HEK293 (cell line): ENCODE results near the gene ACSM5.

Source experiments
- TCF7L2 ChIP-seq: IDR thresholded peaks from 2 replicates; pipeline ENCODE4 v1.6.1; 2011; ENCODE audit warnings: low read depth, mild to moderate bottlenecking, inconsistent platforms, low read length, moderate library complexity, borderline replicate concordance
- WT1 ChIP-seq: fragments of 450-650 bp; formaldehyde crosslinking; IDR thresholded peaks from 2 replicates; pipeline ENCODE4 v1.5.1; 2016; ENCODE audit warnings: missing biosample characterization, missing genetic modification characterization
- ZBTB17 ChIP-seq: fragments of 450-650 bp; formaldehyde crosslinking; IDR thresholded peaks from 2 replicates; pipeline ENCODE4 v1.5.1; 2016; ENCODE audit warnings: missing biosample characterization, missing genetic modification characterization
- ZBTB7A ChIP-seq: fragments of 450-650 bp; formaldehyde crosslinking; IDR thresholded peaks from 2 replicates; pipeline ENCODE4 v1.5.1; 2016; ENCODE audit warnings: low read depth, missing biosample characterization, missing genetic modification characterization
- ZNF433 ChIP-seq: fragments of 450-650 bp; formaldehyde crosslinking; IDR thresholded peaks from 2 replicates; pipeline ENCODE4 v1.5.1; 2016; ENCODE audit warnings: missing biosample characterization, missing genetic modification characterization, low read depth
- ZNF621 ChIP-seq: fragments of 450-650 bp; formaldehyde crosslinking; IDR thresholded peaks from 2 replicates; pipeline ENCODE4 v1.5.1; 2017; ENCODE audit warnings: missing biosample characterization, missing genetic modification characterization
- ZSCAN30 ChIP-seq: fragments of 450-650 bp; IDR thresholded peaks from 2 replicates; pipeline ENCODE4 v1.5.1; 2018; ENCODE audit warnings: missing biosample characterization, mild to moderate bottlenecking, missing genetic modification characterization, moderate library complexity
- TF ChIP-seq, protein P1 (sequence below): fragments of 450-650 bp; formaldehyde crosslinking; IDR thresholded peaks from 2 replicates; pipeline ENCODE4 v1.5.1; 2016; ENCODE audit warnings: missing biosample characterization, missing genetic modification characterization
- TF ChIP-seq, protein P2 (sequence below): fragments of 450-650 bp; formaldehyde crosslinking; IDR thresholded peaks from 2 replicates; pipeline ENCODE4 v1.5.1; 2016; ENCODE audit warnings: missing biosample characterization, missing genetic modification characterization
- TF ChIP-seq, protein P3 (sequence below): fragments of 450-650 bp; formaldehyde crosslinking; IDR thresholded peaks from 2 replicates; pipeline ENCODE4 v1.5.1; 2016; ENCODE audit warnings: missing biosample characterization, missing genetic modification characterization
- TF ChIP-seq, protein P4 (sequence below): fragments of 450-650 bp; formaldehyde crosslinking; IDR thresholded peaks from 2 replicates; pipeline ENCODE4 v1.5.1; 2016; ENCODE audit warnings: missing biosample characterization, missing genetic modification characterization
- TF ChIP-seq, protein P5 (sequence below): fragments of 450-650 bp; formaldehyde crosslinking; IDR thresholded peaks from 2 replicates; pipeline ENCODE4 v1.5.1; 2016; ENCODE audit warnings: missing biosample characterization, missing genetic modification characterization

DNA sequence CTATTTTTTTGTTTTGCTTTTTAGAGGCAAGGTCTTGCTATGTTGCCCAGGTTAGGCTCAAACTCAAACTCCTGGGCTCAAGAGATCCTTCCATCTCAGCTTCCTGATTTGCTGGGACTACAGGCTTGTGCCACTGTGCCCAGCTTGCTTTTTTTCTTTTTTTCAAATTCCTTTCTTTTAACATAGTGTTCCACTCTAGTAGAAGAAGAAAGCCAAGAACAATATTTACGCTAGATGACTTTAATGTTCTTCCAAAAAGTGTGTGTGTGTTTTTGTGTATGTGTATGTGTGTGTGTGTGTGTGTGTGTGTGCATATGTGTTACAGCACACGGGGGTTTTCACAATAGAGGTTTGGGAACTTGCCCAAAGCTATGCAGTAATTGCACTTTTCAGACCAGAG, 46.1 kb upstream of the ACSM5 start:
- TF ChIP-seq ZSCAN30 (tag by site-specific recombination) (no peak), ZBTB17 (tag by site-specific recombination) (no peak), ZNF433 (tag by site-specific recombination) (no peak), ZNF621 (tag by site-specific recombination) (no peak), WT1 (tag by site-specific recombination) (no peak), TCF7L2 (no peak), ZBTB7A (tag by site-specific recombination) (no peak)
- TF ChIP-seq, protein P1, sequence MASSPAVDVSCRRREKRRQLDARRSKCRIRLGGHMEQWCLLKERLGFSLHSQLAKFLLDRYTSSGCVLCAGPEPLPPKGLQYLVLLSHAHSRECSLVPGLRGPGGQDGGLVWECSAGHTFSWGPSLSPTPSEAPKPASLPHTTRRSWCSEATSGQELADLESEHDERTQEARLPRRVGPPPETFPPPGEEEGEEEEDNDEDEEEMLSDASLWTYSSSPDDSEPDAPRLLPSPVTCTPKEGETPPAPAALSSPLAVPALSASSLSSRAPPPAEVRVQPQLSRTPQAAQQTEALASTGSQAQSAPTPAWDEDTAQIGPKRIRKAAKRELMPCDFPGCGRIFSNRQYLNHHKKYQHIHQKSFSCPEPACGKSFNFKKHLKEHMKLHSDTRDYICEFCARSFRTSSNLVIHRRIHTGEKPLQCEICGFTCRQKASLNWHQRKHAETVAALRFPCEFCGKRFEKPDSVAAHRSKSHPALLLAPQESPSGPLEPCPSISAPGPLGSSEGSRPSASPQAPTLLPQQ (tag by site-specific recombination): no peak
- TF ChIP-seq, protein P2, sequence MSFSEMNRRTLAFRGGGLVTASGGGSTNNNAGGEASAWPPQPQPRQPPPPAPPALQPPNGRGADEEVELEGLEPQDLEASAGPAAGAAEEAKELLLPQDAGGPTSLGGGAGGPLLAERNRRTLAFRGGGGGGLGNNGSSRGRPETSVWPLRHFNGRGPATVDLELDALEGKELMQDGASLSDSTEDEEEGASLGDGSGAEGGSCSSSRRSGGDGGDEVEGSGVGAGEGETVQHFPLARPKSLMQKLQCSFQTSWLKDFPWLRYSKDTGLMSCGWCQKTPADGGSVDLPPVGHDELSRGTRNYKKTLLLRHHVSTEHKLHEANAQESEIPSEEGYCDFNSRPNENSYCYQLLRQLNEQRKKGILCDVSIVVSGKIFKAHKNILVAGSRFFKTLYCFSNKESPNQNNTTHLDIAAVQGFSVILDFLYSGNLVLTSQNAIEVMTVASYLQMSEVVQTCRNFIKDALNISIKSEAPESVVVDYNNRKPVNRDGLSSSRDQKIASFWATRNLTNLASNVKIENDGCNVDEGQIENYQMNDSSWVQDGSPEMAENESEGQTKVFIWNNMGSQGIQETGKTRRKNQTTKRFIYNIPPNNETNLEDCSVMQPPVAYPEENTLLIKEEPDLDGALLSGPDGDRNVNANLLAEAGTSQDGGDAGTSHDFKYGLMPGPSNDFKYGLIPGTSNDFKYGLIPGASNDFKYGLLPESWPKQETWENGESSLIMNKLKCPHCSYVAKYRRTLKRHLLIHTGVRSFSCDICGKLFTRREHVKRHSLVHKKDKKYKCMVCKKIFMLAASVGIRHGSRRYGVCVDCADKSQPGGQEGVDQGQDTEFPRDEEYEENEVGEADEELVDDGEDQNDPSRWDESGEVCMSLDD: no peak
- TF ChIP-seq, protein P3, sequence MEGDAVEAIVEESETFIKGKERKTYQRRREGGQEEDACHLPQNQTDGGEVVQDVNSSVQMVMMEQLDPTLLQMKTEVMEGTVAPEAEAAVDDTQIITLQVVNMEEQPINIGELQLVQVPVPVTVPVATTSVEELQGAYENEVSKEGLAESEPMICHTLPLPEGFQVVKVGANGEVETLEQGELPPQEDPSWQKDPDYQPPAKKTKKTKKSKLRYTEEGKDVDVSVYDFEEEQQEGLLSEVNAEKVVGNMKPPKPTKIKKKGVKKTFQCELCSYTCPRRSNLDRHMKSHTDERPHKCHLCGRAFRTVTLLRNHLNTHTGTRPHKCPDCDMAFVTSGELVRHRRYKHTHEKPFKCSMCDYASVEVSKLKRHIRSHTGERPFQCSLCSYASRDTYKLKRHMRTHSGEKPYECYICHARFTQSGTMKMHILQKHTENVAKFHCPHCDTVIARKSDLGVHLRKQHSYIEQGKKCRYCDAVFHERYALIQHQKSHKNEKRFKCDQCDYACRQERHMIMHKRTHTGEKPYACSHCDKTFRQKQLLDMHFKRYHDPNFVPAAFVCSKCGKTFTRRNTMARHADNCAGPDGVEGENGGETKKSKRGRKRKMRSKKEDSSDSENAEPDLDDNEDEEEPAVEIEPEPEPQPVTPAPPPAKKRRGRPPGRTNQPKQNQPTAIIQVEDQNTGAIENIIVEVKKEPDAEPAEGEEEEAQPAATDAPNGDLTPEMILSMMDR (tag by site-specific recombination): no peak
- TF ChIP-seq, protein P4, sequence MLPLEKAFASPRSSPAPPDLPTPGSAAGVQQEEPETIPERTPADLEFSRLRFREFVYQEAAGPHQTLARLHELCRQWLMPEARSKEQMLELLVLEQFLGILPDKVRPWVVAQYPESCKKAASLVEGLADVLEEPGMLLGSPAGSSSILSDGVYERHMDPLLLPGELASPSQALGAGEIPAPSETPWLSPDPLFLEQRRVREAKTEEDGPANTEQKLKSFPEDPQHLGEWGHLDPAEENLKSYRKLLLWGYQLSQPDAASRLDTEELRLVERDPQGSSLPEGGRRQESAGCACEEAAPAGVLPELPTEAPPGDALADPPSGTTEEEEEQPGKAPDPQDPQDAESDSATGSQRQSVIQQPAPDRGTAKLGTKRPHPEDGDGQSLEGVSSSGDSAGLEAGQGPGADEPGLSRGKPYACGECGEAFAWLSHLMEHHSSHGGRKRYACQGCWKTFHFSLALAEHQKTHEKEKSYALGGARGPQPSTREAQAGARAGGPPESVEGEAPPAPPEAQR (tag by site-specific recombination): no peak
- TF ChIP-seq, protein P5, sequence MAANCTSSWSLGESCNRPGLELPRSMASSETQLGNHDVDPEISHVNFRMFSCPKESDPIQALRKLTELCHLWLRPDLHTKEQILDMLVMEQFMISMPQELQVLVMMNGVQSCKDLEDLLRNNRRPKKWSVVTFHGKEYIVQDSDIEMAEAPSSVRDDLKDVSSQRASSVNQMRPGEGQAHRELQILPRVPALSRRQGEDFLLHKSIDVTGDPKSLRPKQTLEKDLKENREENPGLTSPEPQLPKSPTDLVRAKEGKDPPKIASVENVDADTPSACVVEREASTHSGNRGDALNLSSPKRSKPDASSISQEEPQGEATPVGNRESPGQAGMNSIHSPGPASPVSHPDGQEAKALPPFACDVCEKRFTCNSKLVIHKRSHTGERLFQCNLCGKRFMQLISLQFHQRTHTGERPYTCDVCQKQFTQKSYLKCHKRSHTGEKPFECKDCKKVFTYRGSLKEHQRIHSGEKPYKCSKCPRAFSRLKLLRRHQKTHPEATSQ (tag by site-specific recombination): no peak
